Neutrophil (primary cell): ENCODE results near the gene PPP1R3G.

ENCODE experiments used
- H3K27ac ChIP-seq: fragments of 200-600 bp; sonication (generic); 2 replicates; pipeline ENCODE4 v1.5.1; 2016; ENCODE audit warnings: mild to moderate bottlenecking, moderate library complexity
- H3K27me3 ChIP-seq: fragments of 200-600 bp; sonication (generic); 2 replicates; pipeline ENCODE4 v1.6.0; 2016; ENCODE audit warnings: mild to moderate bottlenecking
- H3K36me3 ChIP-seq: fragments of 200-600 bp; sonication (generic); 2 replicates; pipeline ENCODE4 v1.5.1; 2017
- H3K4me1 ChIP-seq, 2 experiments: fragments of 200-600 bp in 1 of 2; sonication (generic) in 1 of 2; 1 replicate in 1 of 2; 2 replicates in 1 of 2; pipeline versions ENCODE4 v1.5.1 to v1.6.1; 2013 to 2016; ENCODE audit warnings: low read depth in 1 of 2, low read length in 1 of 2, mild to moderate bottlenecking in 1 of 2, moderate library complexity in 1 of 2; ENCODE audit not compliant: control insufficient read depth in 1 of 2, insufficient read depth in 1 of 2
- H3K4me3 ChIP-seq, 2 experiments: fragments of 200-600 bp in 1 of 2; sonication (generic) in 1 of 2; 1 replicate in 1 of 2; 2 replicates in 1 of 2; pipeline ENCODE4 v1.5.1; 2013 to 2016; ENCODE audit warnings: low read depth in 1 of 2, low read length in 1 of 2, mild to moderate bottlenecking in 1 of 2, moderate library complexity in 1 of 2
- H3K9me3 ChIP-seq: fragments of 200-600 bp; sonication (generic); 2 replicates; pipeline ENCODE4 v1.5.1; 2016
- CTCF ChIP-seq: fragments of 200-600 bp; sonication (generic); IDR thresholded peaks from 2 replicates; pipeline ENCODE4 v1.5.1; 2016; ENCODE audit warnings: antibody characterized with exemption

PPP1R3G gene

GRCh38 chr6:5081182-5081581 lies 4.0 kb upstream of the PPP1R3G start:
- no peaks in the 10 kb centered on the region for H3K36me3 ChIP-seq
- no peak for TF ChIP-seq CTCF
- no peak overlapping the region for H3K27ac ChIP-seq
- H3K27me3 ChIP-seq = peaks cover 51% of the 10 kb centered on the region
- H3K4me3 ChIP-seq = no peak overlapping the region
- no peaks in the 10 kb centered on the region for H3K9me3 ChIP-seq
- peaks cover 17 to 21% of the 10 kb centered on the region in 2 experiments for H3K4me1 ChIP-seq

GRCh38 chr6:5081955-5082354 lies 3.2 kb upstream of the PPP1R3G start:
- Histone ChIP-seq H3K9me3 (no peaks in the 10 kb centered on the region), H3K27ac (no peak overlapping the region), H3K4me1 (peaks cover 17 to 24% of the 10 kb centered on the region in 2 experiments), H3K4me3 (no peak overlapping the region), H3K27me3 (peaks cover 59% of the 10 kb centered on the region), H3K36me3 (no peaks in the 10 kb centered on the region)
- no peak for TF ChIP-seq CTCF

GRCh38 chr6:5082487-5083306 lies 2.4 kb upstream of the PPP1R3G start:
- no peaks in the 10 kb centered on the region for H3K36me3 ChIP-seq
- peaks cover 17 to 24% of the 10 kb centered on the region in 2 experiments for H3K4me1 ChIP-seq

GRCh38 chr6:5083307-5083583 lies 1.9 kb upstream of the PPP1R3G start:
- Histone ChIP-seq H3K36me3 (no peaks in the 10 kb centered on the region), H3K27ac (no peak overlapping the region), H3K4me3 (no peak overlapping the region), H3K9me3 (no peaks in the 10 kb centered on the region), H3K27me3 (peaks cover 72% of the 10 kb centered on the region), H3K4me1 (peaks cover 17 to 24% of the 10 kb centered on the region in 2 experiments)
- no peak for TF ChIP-seq CTCF

More at GRCh38 chr6:5082487-5083306, 2.4 kb upstream of the PPP1R3G start:
- H3K27ac ChIP-seq = no peak overlapping the region
- H3K27me3 ChIP-seq = peaks cover 66% of the 10 kb centered on the region
- no peak overlapping the region for H3K4me3 ChIP-seq
- TF ChIP-seq CTCF = no peak
- H3K9me3 ChIP-seq = no peaks in the 10 kb centered on the region

GRCh38 chr6:5083813-5084359 lies 1.3 kb upstream of the PPP1R3G start:
- Histone ChIP-seq H3K27ac (no peak overlapping the region), H3K36me3 (no peaks in the 10 kb centered on the region), H3K4me3 (peak overlapping the region in 1 of 2 experiments; percentile 46), H3K4me1 (peaks cover 17 to 24% of the 10 kb centered on the region in 2 experiments), H3K9me3 (no peaks in the 10 kb centered on the region), H3K27me3 (peaks cover 78% of the 10 kb centered on the region)
- TF ChIP-seq CTCF = no peak
